IPS-20b (cell line): Measurements from ENCODE around the gene VNN1.

Experiments
- H3K27ac ChIP-seq: one replicate; pipeline ENCODE4 v1.5.1; 2013; ENCODE audit warnings: low read length
- H3K27me3 ChIP-seq: 2 replicates; pipeline ENCODE4 v1.6.1; 2013; ENCODE audit warnings: mild to moderate bottlenecking, low read length, inconsistent platforms; ENCODE audit not compliant: insufficient read depth
- H3K36me3 ChIP-seq: 2 replicates; pipeline ENCODE4 v1.6.1; 2013; ENCODE audit warnings: low read depth, mild to moderate bottlenecking, inconsistent platforms, low read length, moderate library complexity; ENCODE audit not compliant: insufficient read depth
- H3K4me1 ChIP-seq: 2 replicates; pipeline ENCODE4 v1.6.1; 2013; ENCODE audit warnings: mild to moderate bottlenecking, control low read depth, inconsistent platforms, low read length, moderate library complexity; ENCODE audit not compliant: insufficient read depth
- H3K4me3 ChIP-seq: 2 replicates; pipeline ENCODE4 v1.5.1; 2013; ENCODE audit warnings: mild to moderate bottlenecking, low read length, inconsistent platforms
- H3K9ac ChIP-seq: 2 replicates; pipeline ENCODE4 v1.6.1; 2013; ENCODE audit warnings: low read depth, mild to moderate bottlenecking, inconsistent platforms, low read length, moderate library complexity
- H3K9me3 ChIP-seq: 2 replicates; pipeline ENCODE4 v1.6.1; 2013; ENCODE audit warnings: mild to moderate bottlenecking, low read depth, low read length, inconsistent platforms; ENCODE audit not compliant: insufficient read depth

VNN1 gene

GRCh38 chr6:132713352-132714134, at the start of gene VNN1:
TSS of gene VNN1 (minus strand) at chr6:132714055. CDS start at chr6:132714035, 20 bp downstream.
- Histone ChIP-seq H3K4me1 (no peaks in the 10 kb centered on the region), H3K36me3 (no peaks in the 10 kb centered on the region), H3K4me3 (no peak within 1 kb of the TSS), H3K27ac (no peak within 1 kb of the TSS), H3K27me3 (no peaks in the 10 kb centered on the region), H3K9me3 (no peaks in the 10 kb centered on the region), H3K9ac (no peak within 1 kb of the TSS)

- H3K9ac ChIP-seq, result no peak overlapping the region
- H3K27me3 ChIP-seq, result no peaks in the 10 kb centered on the region
- H3K4me1 ChIP-seq, result no peaks in the 10 kb centered on the region
- H3K27ac ChIP-seq, result no peak overlapping the region
- no peaks in the 10 kb centered on the region for H3K36me3 ChIP-seq
- no peak overlapping the region for H3K4me3 ChIP-seq
- H3K9me3 ChIP-seq, result no peaks in the 10 kb centered on the region
Observed at GRCh38 chr6:132763269-132763668, 49.4 kb upstream of the VNN1 start.

GRCh38 chr6:132760256-132760655, 46.4 kb upstream of the VNN1 start:
- no peak overlapping the region for H3K27ac ChIP-seq
- no peaks in the 10 kb centered on the region for H3K9me3 ChIP-seq

GRCh38 chr6:132758689-132759088, 44.8 kb upstream of the VNN1 start:
- Histone ChIP-seq H3K4me1 (no peaks in the 10 kb centered on the region), H3K27ac (no peak overlapping the region), H3K36me3 (no peaks in the 10 kb centered on the region), H3K9ac (no peak overlapping the region), H3K9me3 (no peaks in the 10 kb centered on the region), H3K4me3 (no peak overlapping the region), H3K27me3 (no peaks in the 10 kb centered on the region)

More at GRCh38 chr6:132760256-132760655, 46.4 kb upstream of the VNN1 start:
- Histone ChIP-seq H3K4me3 (no peak overlapping the region), H3K36me3 (no peaks in the 10 kb centered on the region), H3K4me1 (no peaks in the 10 kb centered on the region), H3K9ac (no peak overlapping the region), H3K27me3 (no peaks in the 10 kb centered on the region)

- H3K27ac ChIP-seq, result no peak overlapping the region
- H3K36me3 ChIP-seq, result no peaks in the 10 kb centered on the region
- no peaks in the 10 kb centered on the region for H3K4me1 ChIP-seq
- H3K27me3 ChIP-seq, result no peaks in the 10 kb centered on the region
- H3K4me3 ChIP-seq, result no peak overlapping the region
- no peaks in the 10 kb centered on the region for H3K9me3 ChIP-seq
- H3K9ac ChIP-seq, result no peak overlapping the region
Observed at GRCh38 chr6:132752255-132752654, 38.4 kb upstream of the VNN1 start.

GRCh38 chr6:132751828-132752227, 38.0 kb upstream of the VNN1 start:
- no peaks in the 10 kb centered on the region for H3K36me3 ChIP-seq
- no peak overlapping the region for H3K4me3 ChIP-seq
- no peak overlapping the region for H3K9ac ChIP-seq
- no peaks in the 10 kb centered on the region for H3K9me3 ChIP-seq
- no peaks in the 10 kb centered on the region for H3K27me3 ChIP-seq
- no peak overlapping the region for H3K27ac ChIP-seq
- H3K4me1 ChIP-seq, result no peaks in the 10 kb centered on the region

GRCh38 chr6:132751306-132751705, 37.5 kb upstream of the VNN1 start:
- Histone ChIP-seq H3K36me3 (no peaks in the 10 kb centered on the region), H3K9me3 (no peaks in the 10 kb centered on the region), H3K27me3 (no peaks in the 10 kb centered on the region), H3K27ac (no peak overlapping the region), H3K9ac (no peak overlapping the region), H3K4me1 (no peaks in the 10 kb centered on the region), H3K4me3 (no peak overlapping the region)

GRCh38 chr6:132750455-132751248, 36.8 kb upstream of the VNN1 start:
- Histone ChIP-seq H3K36me3 (no peaks in the 10 kb centered on the region), H3K4me3 (no peak overlapping the region), H3K27me3 (no peaks in the 10 kb centered on the region), H3K4me1 (no peaks in the 10 kb centered on the region), H3K27ac (no peak overlapping the region), H3K9me3 (no peaks in the 10 kb centered on the region), H3K9ac (no peak overlapping the region)

GRCh38 chr6:132749111-132749510, 35.3 kb upstream of the VNN1 start:
- H3K4me1 ChIP-seq, result no peaks in the 10 kb centered on the region
- H3K36me3 ChIP-seq, result no peaks in the 10 kb centered on the region
- H3K4me3 ChIP-seq, result no peak overlapping the region
- H3K9me3 ChIP-seq, result no peaks in the 10 kb centered on the region
- H3K27ac ChIP-seq, result no peak overlapping the region
- no peaks in the 10 kb centered on the region for H3K27me3 ChIP-seq
- H3K9ac ChIP-seq, result no peak overlapping the region

GRCh38 chr6:132748446-132748845, 34.6 kb upstream of the VNN1 start:
- no peak overlapping the region for H3K4me3 ChIP-seq

GRCh38 chr6:132746048-132746447, 32.2 kb upstream of the VNN1 start:
- Histone ChIP-seq H3K27ac (no peak overlapping the region), H3K4me1 (no peaks in the 10 kb centered on the region), H3K27me3 (no peaks in the 10 kb centered on the region), H3K9ac (no peak overlapping the region), H3K4me3 (no peak overlapping the region), H3K36me3 (no peaks in the 10 kb centered on the region), H3K9me3 (no peaks in the 10 kb centered on the region)

More at GRCh38 chr6:132748446-132748845, 34.6 kb upstream of the VNN1 start:
- Histone ChIP-seq H3K36me3 (no peaks in the 10 kb centered on the region), H3K27ac (no peak overlapping the region), H3K9ac (no peak overlapping the region), H3K4me1 (no peaks in the 10 kb centered on the region), H3K9me3 (no peaks in the 10 kb centered on the region), H3K27me3 (no peaks in the 10 kb centered on the region)

- Histone ChIP-seq H3K4me1 (no peaks in the 10 kb centered on the region), H3K36me3 (no peaks in the 10 kb centered on the region), H3K9ac (no peak overlapping the region), H3K9me3 (no peaks in the 10 kb centered on the region), H3K27me3 (no peaks in the 10 kb centered on the region), H3K4me3 (no peak overlapping the region), H3K27ac (no peak overlapping the region)
Observed at GRCh38 chr6:132742495-132742894, 28.6 kb upstream of the VNN1 start.
